ENCODE data around the gene UBL3.

Gene UBL3

GRCh38 chr13:29758531-29759114, 91.8 kb downstream of the UBL3 start:
- peak; percentile 43 to 63 for DNase-seq (ENCODE audit: low read depth in 2 of 2)

DNA sequence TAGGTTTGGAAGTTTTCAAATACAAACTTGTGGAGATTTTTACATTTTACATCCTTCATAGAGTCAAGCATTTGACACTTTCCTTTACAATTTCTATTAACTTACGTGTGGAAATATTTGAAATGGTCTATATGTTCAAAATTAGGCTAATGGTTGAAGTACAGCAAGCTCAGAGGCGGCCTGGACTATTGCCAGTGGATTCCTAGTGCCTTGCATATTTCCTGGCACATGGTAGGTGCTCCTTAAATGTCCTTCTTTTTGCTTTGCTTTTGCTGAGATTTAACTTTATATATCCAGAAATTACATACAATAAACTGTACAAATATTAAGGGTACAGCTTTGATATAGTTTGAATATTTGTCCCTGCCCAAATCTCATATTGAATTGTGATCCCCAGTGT, 93.9 kb downstream of the UBL3 start:
- DNase-seq (ENCODE audit: low read depth in 2 of 2), result no peak

GRCh38 chr13:29754473-29754806, 96.0 kb downstream of the UBL3 start:
- no peak for DNase-seq (ENCODE audit: low read depth in 2 of 2)

DNA sequence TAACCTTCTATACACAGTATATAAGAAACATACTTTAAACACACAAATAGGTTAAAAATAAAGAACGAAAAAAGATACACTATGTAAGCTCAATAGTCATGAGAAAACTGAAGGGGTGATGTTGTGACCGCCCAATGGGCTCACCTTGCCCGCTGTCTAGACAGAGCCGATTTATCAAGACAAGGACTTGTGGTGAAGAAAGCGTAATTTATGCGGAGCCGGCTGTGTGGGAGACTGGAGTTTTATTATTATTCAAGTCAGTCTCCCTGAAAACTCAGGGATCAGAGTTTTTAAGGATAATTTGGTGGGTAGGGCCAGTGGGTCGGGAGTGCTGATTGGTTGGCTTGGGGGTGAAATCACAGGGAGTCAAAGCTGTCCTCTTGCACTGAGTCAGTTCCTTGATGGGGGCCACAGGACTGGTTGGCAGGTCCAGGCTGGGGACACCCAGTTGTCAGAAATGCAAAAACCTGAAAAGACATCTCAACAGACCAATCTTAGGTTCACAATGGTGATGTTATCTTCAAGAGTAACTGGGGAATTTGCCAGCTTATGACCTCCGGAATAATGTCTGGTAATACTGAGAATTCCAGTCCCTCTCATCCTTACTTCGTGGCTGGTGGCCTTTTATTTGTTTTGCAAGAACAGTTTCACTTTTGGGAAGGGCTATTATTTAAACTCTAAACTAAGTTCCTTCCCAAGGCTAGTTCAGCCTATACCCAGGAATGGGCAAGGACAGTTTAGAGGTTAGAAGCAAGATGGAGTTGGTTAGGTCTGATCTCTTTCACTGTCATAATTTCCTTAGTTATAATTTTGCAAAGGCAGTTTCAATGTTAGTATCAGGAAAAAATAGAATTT, 96.6 kb downstream of the UBL3 start:
- DNase-seq (ENCODE audit: low read depth in 2 of 2), result no peak

DNA sequence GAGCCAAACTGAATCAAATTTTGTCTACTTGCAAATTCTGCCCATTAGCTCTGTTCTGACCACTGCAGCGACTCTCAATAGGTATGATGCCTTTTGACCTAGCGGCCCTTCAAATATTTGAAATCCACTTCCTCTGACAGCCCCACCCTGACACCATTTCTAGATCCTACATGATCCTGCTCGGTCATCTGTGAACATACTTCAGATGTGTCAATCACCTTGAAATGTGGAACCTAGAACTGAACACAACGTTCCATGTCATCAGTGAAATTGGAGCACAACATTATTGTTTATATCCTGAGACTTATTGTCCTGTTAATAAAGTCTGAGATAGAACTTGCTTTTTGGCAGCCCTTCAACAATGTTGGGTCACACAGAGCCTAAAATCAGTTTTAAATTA, 98.2 kb downstream of the UBL3 start:
- no peak for DNase-seq (ENCODE audit: low read depth in 2 of 2)

DNA sequence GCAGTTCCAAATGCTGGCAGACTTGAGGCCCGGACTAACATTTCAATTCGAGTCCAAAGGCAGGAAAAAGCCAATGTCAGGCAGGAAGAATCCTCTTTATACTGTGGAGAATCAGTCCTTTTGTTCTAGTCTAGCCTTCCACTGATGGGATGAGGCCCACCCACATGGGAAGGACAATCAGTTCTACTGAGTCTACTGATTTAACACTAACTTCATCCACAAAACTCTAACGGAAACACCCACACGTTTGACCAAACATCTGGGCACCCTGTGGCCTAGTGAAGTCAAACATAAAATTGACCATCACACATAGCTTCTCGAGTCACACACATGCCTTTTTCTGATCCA, 100.3 kb downstream of the UBL3 start:
- DNase-seq (ENCODE audit: low read depth in 2 of 2), result no peak

DNA sequence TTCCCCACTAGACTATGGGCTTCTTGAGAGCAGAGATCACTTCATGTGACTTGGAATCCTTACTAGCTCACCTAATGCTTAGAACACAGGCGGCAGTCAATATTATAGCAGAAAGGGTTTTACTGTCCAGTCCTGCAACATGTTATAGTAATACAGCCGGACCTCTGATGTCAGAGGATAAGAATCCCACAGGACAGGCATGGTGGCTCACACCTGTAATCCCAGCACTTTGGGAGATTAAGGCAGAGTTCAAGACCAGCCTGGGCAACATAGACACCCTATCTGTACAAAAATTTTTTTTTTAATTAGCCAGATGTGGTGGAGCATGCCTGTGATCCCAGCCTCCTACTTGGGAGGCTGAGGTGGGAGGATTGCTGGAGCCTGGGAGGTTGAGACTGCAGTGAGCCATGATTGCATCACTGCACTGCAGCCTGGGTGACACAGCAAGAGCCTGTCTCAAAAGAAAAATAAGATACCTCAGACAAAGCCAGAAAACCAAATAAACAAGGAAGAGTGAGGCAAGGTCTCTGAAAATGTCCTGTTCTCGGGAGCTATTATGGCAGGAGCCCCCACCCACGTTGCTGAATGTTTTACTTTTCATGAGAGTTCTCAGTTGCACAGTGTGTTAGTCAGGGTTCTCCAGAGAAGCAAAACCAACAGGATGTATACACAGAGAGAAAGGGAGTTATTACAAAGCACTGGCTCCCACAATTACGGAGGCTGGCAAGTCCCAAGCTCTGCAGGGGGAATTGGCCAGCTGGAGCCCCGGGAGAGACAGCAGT, 100.8 kb downstream of the UBL3 start:
- no peak for DNase-seq (ENCODE audit: low read depth in 2 of 2)

- DNase-seq (ENCODE audit: low read depth in 2 of 2), result no peak
Observed at GRCh38 chr13:29748097-29748496, 102.3 kb downstream of the UBL3 start.

DNA sequence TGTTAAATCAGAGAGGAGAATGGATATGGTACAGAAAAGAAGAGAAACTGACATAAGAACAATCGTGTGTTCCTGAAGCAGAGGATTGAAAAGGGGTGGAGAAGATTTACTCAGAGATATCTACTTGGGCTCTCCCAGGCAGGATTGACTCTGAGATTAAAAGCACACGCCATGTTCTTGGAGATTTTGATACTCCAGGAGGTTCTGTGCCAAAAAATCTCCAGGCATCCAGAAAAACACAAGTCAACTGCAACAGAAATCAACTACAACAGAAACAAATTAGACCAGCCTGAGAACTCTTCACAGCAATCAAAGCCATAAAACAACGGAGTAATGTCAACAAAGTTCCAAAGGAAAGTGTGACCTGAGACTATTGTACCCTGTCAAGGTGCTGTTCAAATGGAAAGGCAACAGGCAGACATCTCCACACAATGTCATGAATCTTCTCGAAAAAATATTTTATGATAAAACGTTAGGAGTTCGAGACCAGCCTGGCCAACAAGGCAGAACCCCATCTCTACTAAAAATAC, 104.2 kb downstream of the UBL3 start:
- DNase-seq (ENCODE audit: low read depth in 2 of 2), result no peak

GRCh38 chr13:29745704-29746103, 104.7 kb downstream of the UBL3 start:
- DNase-seq (ENCODE audit: low read depth in 2 of 2), result no peak

- DNase-seq (ENCODE audit: low read depth in 2 of 2), result no peak
Observed at GRCh38 chr13:29743201-29743786, 107.1 kb downstream of the UBL3 start.

GRCh38 chr13:29740961-29741360, 109.5 kb downstream of the UBL3 start:
- no peak for DNase-seq (ENCODE audit: low read depth in 2 of 2)

GRCh38 chr13:29737061-29737460, 113.4 kb downstream of the UBL3 start:
- no peak for DNase-seq (ENCODE audit: low read depth in 2 of 2)

DNA sequence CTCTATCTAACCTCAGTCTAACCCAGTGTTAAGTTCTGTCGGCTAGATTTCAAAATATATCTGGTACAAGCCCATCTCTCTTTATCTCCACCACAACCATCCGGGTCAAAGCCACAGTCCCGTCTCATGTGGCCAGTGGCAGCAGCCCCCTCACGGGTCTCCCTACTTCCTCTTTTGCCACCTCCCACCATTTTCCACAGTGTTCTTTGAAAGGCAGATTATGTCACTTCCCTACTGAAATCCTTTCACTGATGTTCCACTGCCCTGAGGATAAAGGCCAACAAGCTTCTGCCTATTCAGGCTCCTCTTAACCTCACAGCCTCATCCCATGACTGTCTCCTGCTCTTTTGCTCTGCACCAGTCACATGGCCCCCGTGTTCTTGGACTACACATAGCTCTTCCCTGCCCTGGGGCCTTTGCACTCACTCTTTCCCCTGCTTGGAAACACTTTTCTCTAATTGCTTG, 117.2 kb downstream of the UBL3 start:
- DNase-seq (ENCODE audit: low read depth in 2 of 2), result no peak

DNA sequence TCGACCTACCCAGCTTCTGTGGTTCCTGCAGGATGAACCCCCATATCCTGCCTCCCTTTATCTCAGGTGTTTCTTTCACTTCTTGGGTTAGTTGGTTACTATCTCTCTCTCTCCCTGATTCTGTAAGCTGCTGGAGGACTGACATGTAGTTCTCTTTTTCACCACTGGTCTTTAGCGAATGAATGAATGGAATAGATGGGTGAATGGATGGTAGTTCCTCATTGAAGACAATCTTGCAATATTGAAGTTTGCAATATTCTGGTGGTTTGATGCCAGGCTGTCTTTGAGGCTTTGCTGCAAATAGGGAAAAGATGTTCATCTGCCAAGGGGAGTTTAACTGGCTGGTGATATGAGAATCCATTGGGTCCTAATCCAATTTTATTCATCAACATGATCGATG, 120.2 kb downstream of the UBL3 start:
- DNase-seq (ENCODE audit: low read depth in 2 of 2), result no peak

GRCh38 chr13:29722415-29722814, 128.0 kb downstream of the UBL3 start:
- no peak for DNase-seq (ENCODE audit: low read depth in 2 of 2)

DNA sequence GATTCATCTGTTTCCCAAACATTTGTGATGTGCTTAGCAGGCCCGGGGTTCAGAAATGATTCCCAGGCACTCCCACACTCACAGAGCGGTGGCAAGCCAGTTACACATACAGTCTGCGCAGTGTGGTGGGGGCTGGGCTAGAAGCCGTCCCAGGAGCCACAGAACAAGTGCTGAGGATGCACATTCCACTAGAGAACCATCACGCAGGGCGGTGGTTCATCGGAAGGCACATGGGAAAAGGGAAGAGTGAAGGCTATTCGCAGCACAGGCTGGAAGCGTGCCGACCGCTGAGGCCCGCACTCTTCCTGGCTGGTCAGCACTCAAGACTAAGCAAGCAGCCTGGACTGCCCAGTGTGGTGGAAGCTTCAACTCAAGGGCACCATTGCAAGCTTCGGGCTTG, 128.7 kb downstream of the UBL3 start:
- DNase-seq (ENCODE audit: low read depth in 2 of 2), result no peak

GRCh38 chr13:29718694-29719093, 131.7 kb downstream of the UBL3 start:
- no peak for DNase-seq (ENCODE audit: low read depth in 2 of 2)

DNA sequence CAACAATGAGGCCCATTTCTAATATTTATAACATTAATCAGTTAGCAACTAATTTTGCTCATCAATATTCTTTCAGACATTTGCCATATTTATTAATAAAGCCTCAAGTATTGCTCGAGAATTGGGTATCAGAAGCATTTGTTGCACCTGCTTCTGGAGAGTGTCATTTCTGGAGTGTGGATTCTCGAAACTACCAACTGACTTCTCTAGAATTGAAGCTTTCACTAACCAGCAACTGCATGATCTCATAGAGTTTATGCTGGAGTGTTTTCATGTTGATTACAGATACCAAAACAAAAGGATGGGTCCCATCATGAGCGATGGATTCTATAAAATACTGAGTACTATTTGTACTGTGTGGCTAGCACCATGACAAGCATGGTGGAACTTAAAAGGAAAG, 133.9 kb downstream of the UBL3 start:
- no peak for DNase-seq (ENCODE audit: low read depth in 2 of 2)
